Measurements from ENCODE around the gene KSR2. TPM values are rescaled to one million over a fixed set of nuclear protein-coding genes. Genes with fewer than 3 reads are reported as not detected.
"Not testable (repeated sequence)": the region's sequence is repeated elsewhere in the genome, so short reads cannot be mapped to it uniquely, and the experiment has no call there.

KSR2 gene
- total and polyA plus RNA-seq, 2 of the 4 experiments (the other 2 are of a cell fraction): not detected

DNA sequence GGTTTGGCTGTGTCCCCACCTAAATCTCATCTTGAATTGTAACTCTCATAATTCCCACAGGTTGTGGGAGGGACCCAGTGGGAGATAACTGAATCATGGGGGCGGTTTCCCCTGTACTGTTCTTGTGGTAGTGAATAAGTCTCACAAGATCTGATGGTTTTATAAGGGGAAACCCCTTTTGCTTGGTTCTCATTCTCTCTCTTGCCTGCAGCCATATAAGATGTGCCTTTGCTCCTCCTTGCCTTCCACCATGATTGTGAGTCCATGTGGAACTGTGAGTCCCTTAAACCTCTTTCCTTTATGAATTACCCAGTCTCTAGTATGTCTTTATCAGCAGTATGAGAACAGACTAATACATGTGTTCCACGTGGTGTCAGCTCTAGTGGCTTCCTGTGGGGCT is 31.0 kb upstream of the KSR2 start:
- H2AK5ac ChIP-seq (ENCODE audit: low read depth, low read length); H3K36me3 ChIP-seq (ENCODE audit: control insufficient read depth, insufficient read depth, low read length); H3K4me2 ChIP-seq (ENCODE audit: low read depth, low read length); H3K4ac ChIP-seq (ENCODE audit: low read depth, low read length); H4K91ac ChIP-seq (ENCODE audit: insufficient read depth, low read depth, low read length); ATAC-seq (ENCODE audit: low read depth); H4K20me1 ChIP-seq (ENCODE audit: insufficient read depth, low read length); H2BK20ac ChIP-seq (ENCODE audit: low read depth, low read length); dilution Hi-C loops (cut with HindIII; ENCODE audit: low sequenced_read_pairs, unreplicated experiment); H3K56ac ChIP-seq (ENCODE audit: extremely low read depth, insufficient read depth, low read length); H2AFZ ChIP-seq (replicated peaks; ENCODE audit: low read length, poor library complexity); CTCF ChIA-PET; POLR2A ChIA-PET (ENCODE audit: unreplicated experiment); H3K4me1 ChIP-seq (ENCODE audit: control insufficient read depth, insufficient read depth, low read length); H3K9me1 ChIP-seq (ENCODE audit: insufficient read depth, low read length); H3K27me3 ChIP-seq (ENCODE audit: control insufficient read depth, insufficient read depth, low read length); H3K79me1 ChIP-seq (ENCODE audit: low read depth in 1 of 2, low read length in 2 of 2); H4K8ac ChIP-seq (ENCODE audit: low read depth in 2 of 2, low read length in 2 of 2); H3K4me3 ChIP-seq (ENCODE audit: insufficient read depth, low read depth, low read length); H3K27ac ChIP-seq (ENCODE audit: insufficient read depth, low read length); H2BK15ac ChIP-seq (ENCODE audit: low read depth, low read length); BruUV-seq (replicated peaks); H2BK120ac ChIP-seq (ENCODE audit: low read depth, low read length); H3K9me3 ChIP-seq (ENCODE audit: control insufficient read depth, insufficient read depth, low read length); H3K14ac ChIP-seq (replicated peaks; ENCODE audit: low read depth, low read length); H2AK9ac ChIP-seq (replicated peaks; ENCODE audit: low read depth, low read length, poor library complexity); H3K23ac ChIP-seq (ENCODE audit: low read depth, low read length); DNase-seq; intact Hi-C loops (cut with micrococcal nuclease); in situ Hi-C loops (cut with MboI; ENCODE audit: low sequenced_read_pairs); H2BK5ac ChIP-seq (ENCODE audit: low read depth, low read length, poor library complexity, severe bottlenecking); H3K18ac ChIP-seq (ENCODE audit: low read depth, low read length); H3K9ac ChIP-seq (ENCODE audit: low read depth, low read length); H4K5ac ChIP-seq (ENCODE audit: low read depth, low read length): not testable (repeated sequence)
- 0% methylated on average over 1 of the region's 2 CpGs; no CpG with 5 or more reads in 1 of the 2 experiments for whole genome bisulfite sequencing, 2 experiments (ENCODE audit: extremely low coverage in 2 of 2, insufficient read length in 1 of 2)

Data from IMR-90 (cell line).